Muscle of leg (tissue), 11 donors: Measurements from ENCODE around the gene PCGF1. TPM values are rescaled to one million over a fixed set of nuclear protein-coding genes. Genes with fewer than 3 reads are reported as not detected.

Experiments
- DNase-seq: peaks from one replicate; pipeline ENCODE4 v3.0.0; 2013
- H3K27ac ChIP-seq: one replicate; pipeline ENCODE4 v1.5.1; 2013; ENCODE audit warnings: mild to moderate bottlenecking, low read length, control low read depth
- H3K27me3 ChIP-seq: one replicate; pipeline ENCODE4 v1.6.1; 2013; ENCODE audit warnings: low read length; ENCODE audit not compliant: control insufficient read depth, insufficient read depth
- H3K36me3 ChIP-seq: one replicate; pipeline ENCODE4 v1.6.1; 2013; ENCODE audit warnings: low read length; ENCODE audit not compliant: control insufficient read depth, insufficient read depth
- H3K4me1 ChIP-seq: one replicate; pipeline ENCODE4 v1.6.1; 2013; ENCODE audit warnings: low read length; ENCODE audit not compliant: control insufficient read depth, insufficient read depth
- H3K4me3 ChIP-seq: one replicate; pipeline ENCODE4 v1.5.1; 2013; ENCODE audit warnings: low read length, control low read depth
- H3K9me3 ChIP-seq: replicated peaks from 2 replicates; pipeline ENCODE4 v1.6.1; 2013; ENCODE audit warnings: low read depth, low read length; ENCODE audit not compliant: control insufficient read depth
- WGBS: methylation state at CpG from one replicate; pipeline ENCODE4 v1.1.5; 2013; ENCODE audit warnings: missing lambda C conversion rate; ENCODE audit not compliant: insufficient coverage; 5-methylcytosine and 5-hydroxymethylcytosine counted together
- polyA plus RNA-seq, 8 donors: library from polyadenylated mRNA; unstranded; fragments of 120-200 nt; gene quantifications; one replicate each; pipeline versions ENCODE4 v1.2.1 to v1.2.3, GENCODE V29; 2013; ENCODE audit warnings: inconsistent platforms in 1 of 8, low replicate concordance in 1 of 8; ENCODE audit not compliant: insufficient read length in 8 of 8, insufficient read depth in 1 of 8
- total RNA-seq: library from RNA; stranded (reverse); fragments of 120-200 nt; gene quantifications from one replicate; pipeline ENCODE4 v1.2.4, GENCODE V29; 2013

The PCGF1 gene
- total and polyA plus RNA-seq, 9 donors = 11.4 to 16.3 (median 12.5) TPM

DNA sequence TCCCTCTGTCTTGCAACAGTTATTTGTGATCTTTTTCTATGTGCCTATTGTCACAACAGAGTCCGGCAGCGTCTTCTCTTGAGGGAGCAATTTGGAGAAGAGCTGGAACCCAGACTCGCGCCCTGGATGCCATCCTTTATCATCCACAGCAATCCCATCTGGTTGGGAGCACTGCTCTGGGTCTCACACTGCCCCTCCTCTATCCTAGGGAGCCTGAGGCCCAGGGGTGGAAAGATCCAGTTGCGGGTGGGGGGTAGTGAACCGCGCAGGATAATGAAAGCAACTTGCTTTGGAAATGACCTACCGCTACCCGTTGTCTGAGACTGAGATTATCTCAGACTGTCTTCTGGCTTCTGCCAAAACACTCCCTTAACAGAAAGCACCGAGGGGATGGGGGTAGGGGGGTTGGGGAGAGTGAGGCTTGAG lies 48.5 kb downstream of the PCGF1 start:
- no peak for DNase-seq
- Histone ChIP-seq H3K27me3 (no peaks in the 10 kb centered on the region), H3K9me3 (no peaks in the 10 kb centered on the region), H3K4me3 (peak overlapping the region; percentile 65), H3K36me3 (peaks cover 26% of the 10 kb centered on the region), H3K27ac (peak overlapping the region; percentile 72), H3K4me1 (peaks cover 30% of the 10 kb centered on the region)
- WGBS = no CpG with 5 or more reads among the region's 10 CpGs

DNA sequence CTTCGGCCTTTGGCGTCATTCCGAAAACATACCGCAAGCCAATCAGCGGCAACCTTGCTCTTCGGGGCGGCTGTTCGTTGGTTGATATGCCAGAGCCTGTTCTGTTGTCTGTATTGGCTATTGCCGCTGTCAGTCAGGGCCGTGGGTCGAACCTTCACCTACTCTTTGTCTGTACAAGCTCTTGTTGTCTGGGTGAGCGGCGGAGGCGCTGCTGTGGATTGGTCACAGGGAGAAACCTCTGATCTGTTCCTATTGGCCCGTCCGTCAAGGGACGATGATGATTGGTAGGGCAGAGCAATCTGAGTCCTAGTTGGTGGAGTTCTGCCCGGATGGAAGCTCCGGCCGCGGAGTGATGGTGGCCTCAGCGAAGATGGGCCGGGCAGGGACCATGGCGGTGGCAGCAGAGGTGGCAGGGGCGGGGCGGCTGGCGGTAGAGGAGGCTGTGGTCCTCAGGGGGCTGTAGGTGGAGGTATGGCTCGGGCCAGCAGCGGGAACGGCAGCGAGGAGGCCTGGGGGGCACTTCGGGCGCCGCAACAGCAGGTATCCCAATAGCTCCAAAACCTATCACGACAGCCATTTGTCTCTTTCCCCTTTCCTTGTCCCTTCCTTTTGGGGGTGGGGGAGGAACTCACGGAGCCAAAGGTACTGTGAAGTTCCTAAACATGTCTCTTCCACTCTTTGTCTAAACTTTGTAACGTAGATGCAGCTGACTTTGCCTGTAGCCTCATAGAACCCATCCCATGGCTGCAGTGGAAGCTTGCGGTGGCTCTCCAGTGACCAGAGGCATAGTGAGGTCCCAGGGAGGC lies 49.2 kb downstream of the PCGF1 start, which contains the start of gene WBP1:
Gene WBP1 (plus strand): TSS at position 307 of the 806 bp plus-strand sequence. CDS start 165 bp downstream, at position 472.
- Histone ChIP-seq H3K27ac (peak within 1 kb of the TSS; percentile 100), H3K27me3 (no peaks in the 10 kb centered on the region), H3K4me3 (peak within 1 kb of the TSS; percentile 83), H3K9me3 (no peaks in the 10 kb centered on the region), H3K4me1 (peaks cover 29% of the 10 kb centered on the region), H3K36me3 (peaks cover 26% of the 10 kb centered on the region)
- peak; percentile 100 for DNase-seq
- 0% methylated on average over 16 of the region's 38 CpGs for WGBS

DNA sequence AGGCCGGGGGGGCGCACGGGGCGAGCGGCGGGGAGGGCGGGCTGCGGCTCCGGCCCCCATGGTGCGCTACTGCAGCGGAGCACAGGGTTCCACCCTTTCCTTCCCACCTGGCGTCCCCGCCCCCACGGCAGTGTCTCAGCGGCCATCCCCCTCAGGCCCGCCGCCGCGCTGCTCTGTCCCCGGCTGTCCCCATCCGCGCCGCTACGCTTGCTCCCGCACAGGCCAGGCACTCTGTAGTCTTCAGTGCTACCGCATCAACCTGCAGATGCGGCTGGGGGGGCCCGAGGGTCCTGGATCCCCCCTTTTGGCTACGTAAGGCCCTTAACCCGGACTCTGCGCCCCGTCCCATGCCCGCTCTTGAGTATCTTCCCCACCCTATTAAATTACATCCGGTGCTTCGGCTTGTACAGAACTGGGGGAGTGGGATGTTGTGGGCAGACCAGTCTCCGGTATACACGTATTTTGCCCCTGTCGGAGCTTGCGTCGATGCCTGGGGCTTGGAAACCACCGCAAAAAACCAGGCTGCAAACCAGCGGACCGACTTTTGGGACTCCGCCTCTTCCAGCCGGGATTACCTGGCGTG lies 49.9 kb downstream of the PCGF1 start:
- Histone ChIP-seq H3K4me1 (peaks cover 29% of the 10 kb centered on the region), H3K36me3 (peaks cover 21% of the 10 kb centered on the region), H3K9me3 (no peaks in the 10 kb centered on the region), H3K27me3 (no peaks in the 10 kb centered on the region), H3K4me3 (peak overlapping the region; percentile 83), H3K27ac (peak overlapping the region; percentile 100)
- peak; percentile 82 for DNase-seq
- WGBS = 0% methylated on average over 35 of the region's 46 CpGs

DNA sequence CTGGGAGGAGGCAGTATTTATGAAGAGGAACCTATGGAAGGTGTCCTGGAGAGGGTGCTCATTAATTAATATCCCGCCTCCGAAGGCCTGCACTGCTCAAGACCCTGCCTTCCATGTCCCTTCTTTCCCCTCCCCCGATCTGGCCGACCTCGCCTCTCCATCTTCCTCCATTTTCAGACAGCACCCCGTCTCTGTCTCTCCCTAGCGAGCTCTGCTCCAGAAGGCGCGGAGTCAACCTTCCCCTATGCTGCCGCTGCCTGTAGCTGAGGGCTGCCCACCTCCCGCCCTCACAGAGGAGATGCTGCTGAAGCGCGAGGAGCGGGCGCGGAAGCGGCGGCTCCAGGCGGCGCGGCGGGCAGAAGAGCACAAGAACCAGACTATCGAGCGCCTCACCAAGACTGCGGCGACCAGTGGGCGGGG lies 50.4 kb downstream of the PCGF1 start:
- Histone ChIP-seq H3K36me3 (peaks cover 16% of the 10 kb centered on the region), H3K4me1 (peaks cover 29% of the 10 kb centered on the region), H3K27ac (peak overlapping the region; percentile 100), H3K4me3 (peak overlapping the region; percentile 83), H3K9me3 (no peaks in the 10 kb centered on the region), H3K27me3 (no peaks in the 10 kb centered on the region)
- no peak for DNase-seq
- under 1% methylated on average over 25 of the region's 27 CpGs for WGBS

Other genes with a start within 250 kb of the PCGF1 start
- gene SLC4A5, start 164.3 kb downstream of the PCGF1 start, total RNA-seq = 2.2 TPM
- 1 to 10 TPM; 1.2 to 2.2 (median 1.6) TPM for gene SLC4A5, start 164.3 kb downstream of the PCGF1 start, polyA plus RNA-seq
- gene DCTN1, start 127.4 kb downstream of the PCGF1 start, total RNA-seq = 56.6 TPM
- 100 to 1,000 TPM in 7 of 8 donors, 10 to 100 TPM in 1; 96.4 to 129 (median 108) TPM for gene DCTN1, start 127.4 kb downstream of the PCGF1 start, polyA plus RNA-seq
- 1.4 TPM for gene C2orf81, start 86.1 kb downstream of the PCGF1 start, total RNA-seq
- gene C2orf81, start 86.1 kb downstream of the PCGF1 start, polyA plus RNA-seq = 1 to 10 TPM; 2.2 to 3.6 (median 2.7) TPM
- 7.5 TPM for gene WDR54, start 86.0 kb downstream of the PCGF1 start, total RNA-seq
- gene WDR54, start 86.0 kb downstream of the PCGF1 start, polyA plus RNA-seq = 10 to 100 TPM in 7 of 8 donors, 1 to 10 TPM in 1; 8.8 to 15.8 (median 12.0) TPM
- gene RTKN, start 65.8 kb downstream of the PCGF1 start, total RNA-seq = 46.1 TPM
- 10 to 100 TPM; 35.4 to 58.5 (median 49.4) TPM for gene RTKN, start 65.8 kb downstream of the PCGF1 start, polyA plus RNA-seq
- gene INO80B, start 52.6 kb downstream of the PCGF1 start, total RNA-seq = 21.1 TPM
- 10 to 100 TPM; 15.9 to 26.5 (median 21.5) TPM for gene INO80B, start 52.6 kb downstream of the PCGF1 start, polyA plus RNA-seq
- 44.3 TPM for gene WBP1, start 49.3 kb downstream of the PCGF1 start, total RNA-seq
- 10 to 100 TPM; 56.0 to 74.9 (median 66.8) TPM for gene WBP1, start 49.3 kb downstream of the PCGF1 start, polyA plus RNA-seq
- gene MOGS, start 42.3 kb downstream of the PCGF1 start, total RNA-seq = 32.0 TPM
- gene MOGS, start 42.3 kb downstream of the PCGF1 start, polyA plus RNA-seq = 10 to 100 TPM; 33.8 to 41.3 (median 36.8) TPM
- 81.1 TPM for gene MRPL53, start 35.0 kb downstream of the PCGF1 start, total RNA-seq
- gene MRPL53, start 35.0 kb downstream of the PCGF1 start, polyA plus RNA-seq = 10 to 100 TPM; 52.5 to 87.9 (median 78.8) TPM
- gene CCDC142, start 24.7 kb downstream of the PCGF1 start, total RNA-seq = 12.3 TPM
- gene CCDC142, start 24.7 kb downstream of the PCGF1 start, polyA plus RNA-seq = 10 to 100 TPM in 1 of 8 donors, 1 to 10 TPM in 7; 7.0 to 10.2 (median 8.3) TPM
- 12.2 TPM for gene TTC31, start 24.6 kb downstream of the PCGF1 start, total RNA-seq
- gene TTC31, start 24.6 kb downstream of the PCGF1 start, polyA plus RNA-seq = 10 to 100 TPM; 17.5 to 25.7 (median 19.9) TPM
- 0.66 TPM for gene LBX2, start 8.1 kb downstream of the PCGF1 start, total RNA-seq
- gene LBX2, start 8.1 kb downstream of the PCGF1 start, polyA plus RNA-seq = 1 to 10 TPM in 3 of 8 donors, under 1 TPM in 5; 0.33 to 3.0 (median 0.89) TPM
- not detected for gene TLX2, start 6.8 kb upstream of the PCGF1 start, total RNA-seq
- gene TLX2, start 6.8 kb upstream of the PCGF1 start, polyA plus RNA-seq = under 1 TPM in 1 of 8 donors, not detected in 7; 0.14 TPM
- 0.04 TPM for gene DQX1, start 18.5 kb upstream of the PCGF1 start, total RNA-seq
- 1 to 10 TPM in 1 of 8 donors, under 1 TPM in 6, not detected in 1; 0.11 to 1.3 (median 0.21) TPM for gene DQX1, start 18.5 kb upstream of the PCGF1 start, polyA plus RNA-seq
- gene AUP1, start 22.0 kb upstream of the PCGF1 start, total RNA-seq = 58.5 TPM
- gene AUP1, start 22.0 kb upstream of the PCGF1 start, polyA plus RNA-seq = 10 to 100 TPM; 59.5 to 84.9 (median 66.6) TPM
- gene HTRA2, start 22.2 kb upstream of the PCGF1 start, total RNA-seq = 33.0 TPM
- gene HTRA2, start 22.2 kb upstream of the PCGF1 start, polyA plus RNA-seq = 10 to 100 TPM; 26.1 to 32.6 (median 28.8) TPM
- gene LOXL3, start 46.2 kb upstream of the PCGF1 start, total RNA-seq = 6.1 TPM
- gene LOXL3, start 46.2 kb upstream of the PCGF1 start, polyA plus RNA-seq = 10 to 100 TPM in 1 of 8 donors, 1 to 10 TPM in 7; 6.2 to 10.8 (median 7.1) TPM
- gene DOK1, start 47.0 kb upstream of the PCGF1 start, total RNA-seq = 6.4 TPM
- 1 to 10 TPM; 6.6 to 8.7 (median 7.0) TPM for gene DOK1, start 47.0 kb upstream of the PCGF1 start, polyA plus RNA-seq
- gene M1AP, start 140.6 kb upstream of the PCGF1 start, total RNA-seq = 0.18 TPM
- under 1 TPM in 6 of 8 donors, not detected in 2; 0.06 to 0.34 (median 0.14) TPM for gene M1AP, start 140.6 kb upstream of the PCGF1 start, polyA plus RNA-seq
- 2.8 TPM for gene SEMA4F, start 146.6 kb upstream of the PCGF1 start, total RNA-seq
- 1 to 10 TPM; 2.1 to 4.6 (median 3.6) TPM for gene SEMA4F, start 146.6 kb upstream of the PCGF1 start, polyA plus RNA-seq